ENCODE data around the gene CETP. TPM values are rescaled to one million over a fixed set of nuclear protein-coding genes. Genes with fewer than 3 reads are reported as not detected.

Gene CETP
- total RNA-seq, 6 experiments from 2014 or later = not detected

DNA sequence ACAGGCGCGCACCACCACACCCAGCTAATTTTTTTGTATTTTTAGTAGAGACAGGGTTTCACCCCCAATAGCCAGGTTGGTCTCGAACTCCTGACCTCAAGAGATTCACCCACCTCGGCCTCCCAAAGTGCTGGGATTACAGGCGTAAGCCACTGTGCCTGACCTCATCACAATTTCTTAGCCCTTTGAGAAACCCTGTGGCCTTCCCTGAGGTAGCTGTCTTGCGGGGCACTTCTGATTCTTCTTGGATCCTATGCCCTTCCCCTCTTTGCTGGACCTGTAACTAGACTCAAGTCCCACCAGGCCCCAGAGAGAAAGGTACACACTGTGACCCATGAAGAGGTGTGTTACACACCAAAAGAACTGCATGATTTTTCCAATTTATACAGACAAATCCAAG is 13.5 kb upstream of the CETP start:
- 0 out of 2 replicates have a peak, but pooled peaks cover 5% of the 10 kb centered on the region for H3K36me3 Mint-ChIP-seq (ENCODE audit: low read depth)
- H3K4me3 Mint-ChIP-seq = no peak overlapping the region
- no peaks in the 10 kb centered on the region for H3K9me3 Mint-ChIP-seq
- TF ChIP-seq, protein P1, sequence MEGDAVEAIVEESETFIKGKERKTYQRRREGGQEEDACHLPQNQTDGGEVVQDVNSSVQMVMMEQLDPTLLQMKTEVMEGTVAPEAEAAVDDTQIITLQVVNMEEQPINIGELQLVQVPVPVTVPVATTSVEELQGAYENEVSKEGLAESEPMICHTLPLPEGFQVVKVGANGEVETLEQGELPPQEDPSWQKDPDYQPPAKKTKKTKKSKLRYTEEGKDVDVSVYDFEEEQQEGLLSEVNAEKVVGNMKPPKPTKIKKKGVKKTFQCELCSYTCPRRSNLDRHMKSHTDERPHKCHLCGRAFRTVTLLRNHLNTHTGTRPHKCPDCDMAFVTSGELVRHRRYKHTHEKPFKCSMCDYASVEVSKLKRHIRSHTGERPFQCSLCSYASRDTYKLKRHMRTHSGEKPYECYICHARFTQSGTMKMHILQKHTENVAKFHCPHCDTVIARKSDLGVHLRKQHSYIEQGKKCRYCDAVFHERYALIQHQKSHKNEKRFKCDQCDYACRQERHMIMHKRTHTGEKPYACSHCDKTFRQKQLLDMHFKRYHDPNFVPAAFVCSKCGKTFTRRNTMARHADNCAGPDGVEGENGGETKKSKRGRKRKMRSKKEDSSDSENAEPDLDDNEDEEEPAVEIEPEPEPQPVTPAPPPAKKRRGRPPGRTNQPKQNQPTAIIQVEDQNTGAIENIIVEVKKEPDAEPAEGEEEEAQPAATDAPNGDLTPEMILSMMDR (IDR thresholded peaks at IDR 0.05) = no peak
- H3K27ac Mint-ChIP-seq = no peak overlapping the region; the same call in 1 of the 2 replicates
- DNase-seq = no peak
- peaks cover 4% of the 10 kb centered on the region for H3K27me3 Mint-ChIP-seq (ENCODE audit: insufficient read depth)
- no peaks in the 10 kb centered on the region; the same call in 1 of the 2 replicates for H3K4me1 Mint-ChIP-seq (ENCODE audit: low read depth)

DNA sequence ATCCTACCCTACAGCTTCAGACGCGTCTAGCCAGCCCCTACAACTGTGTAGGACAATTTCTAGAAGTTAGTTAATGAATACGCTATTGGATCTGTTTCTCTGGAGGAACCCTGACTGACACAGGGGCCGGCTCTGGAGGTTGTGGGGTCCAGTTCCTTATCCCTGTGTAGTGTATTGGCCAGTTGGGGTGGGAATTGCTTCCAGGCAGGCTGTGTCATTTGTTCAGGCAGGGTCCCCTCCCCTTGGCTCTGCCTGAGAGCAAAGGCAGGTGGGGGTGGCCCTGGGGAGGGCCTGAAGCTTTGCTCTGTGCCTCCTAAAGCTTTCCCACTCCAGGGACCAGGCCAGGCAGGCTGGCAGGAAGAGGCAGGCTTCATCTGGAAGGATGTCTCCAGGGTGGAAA is 11.7 kb upstream of the CETP start:
- H3K4me1 Mint-ChIP-seq (ENCODE audit: low read depth) = no peaks in the 10 kb centered on the region; the same call in 1 of the 2 replicates
- H3K27me3 Mint-ChIP-seq (ENCODE audit: insufficient read depth) = peaks cover 4% of the 10 kb centered on the region
- DNase-seq = no peak
- no peak overlapping the region for H3K4me3 Mint-ChIP-seq
- no peak overlapping the region for H3K27ac Mint-ChIP-seq
- H3K36me3 Mint-ChIP-seq (ENCODE audit: low read depth) = 0 out of 2 replicates have a peak, but pooled peaks cover 1% of the 10 kb centered on the region
- no peaks in the 10 kb centered on the region for H3K9me3 Mint-ChIP-seq
- TF ChIP-seq, protein P1 (IDR thresholded peaks at IDR 0.05) = no peak

DNA sequence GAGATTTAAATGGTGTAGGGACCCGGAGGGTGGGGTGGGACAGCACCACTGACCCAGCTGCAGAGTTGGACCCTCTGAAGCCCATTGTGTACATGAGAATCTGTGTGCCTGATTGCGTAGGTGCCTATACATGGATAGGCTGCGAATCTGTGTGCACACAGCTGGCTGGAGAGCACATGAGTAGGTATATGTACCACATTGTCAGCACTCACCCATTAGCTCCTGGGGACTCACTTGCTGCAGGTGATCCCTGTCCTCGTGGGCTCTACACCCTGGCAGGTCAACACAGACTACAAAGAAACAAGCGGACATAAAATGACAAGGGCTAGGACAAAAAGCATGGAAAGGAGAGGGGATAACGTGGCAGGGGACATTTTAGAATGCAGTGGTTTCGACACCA is 11.3 kb upstream of the CETP start:
- no peaks in the 10 kb centered on the region for H3K9me3 Mint-ChIP-seq
- DNase-seq = no peak
- H3K27me3 Mint-ChIP-seq (ENCODE audit: insufficient read depth) = peaks cover 5% of the 10 kb centered on the region
- no peaks in the 10 kb centered on the region for H3K36me3 Mint-ChIP-seq (ENCODE audit: low read depth)
- no peak overlapping the region for H3K27ac Mint-ChIP-seq
- H3K4me1 Mint-ChIP-seq (ENCODE audit: low read depth) = no peaks in the 10 kb centered on the region; the same call in 1 of the 2 replicates
- TF ChIP-seq, protein P1 (IDR thresholded peaks at IDR 0.05) = no peak
- H3K4me3 Mint-ChIP-seq = no peak overlapping the region

DNA sequence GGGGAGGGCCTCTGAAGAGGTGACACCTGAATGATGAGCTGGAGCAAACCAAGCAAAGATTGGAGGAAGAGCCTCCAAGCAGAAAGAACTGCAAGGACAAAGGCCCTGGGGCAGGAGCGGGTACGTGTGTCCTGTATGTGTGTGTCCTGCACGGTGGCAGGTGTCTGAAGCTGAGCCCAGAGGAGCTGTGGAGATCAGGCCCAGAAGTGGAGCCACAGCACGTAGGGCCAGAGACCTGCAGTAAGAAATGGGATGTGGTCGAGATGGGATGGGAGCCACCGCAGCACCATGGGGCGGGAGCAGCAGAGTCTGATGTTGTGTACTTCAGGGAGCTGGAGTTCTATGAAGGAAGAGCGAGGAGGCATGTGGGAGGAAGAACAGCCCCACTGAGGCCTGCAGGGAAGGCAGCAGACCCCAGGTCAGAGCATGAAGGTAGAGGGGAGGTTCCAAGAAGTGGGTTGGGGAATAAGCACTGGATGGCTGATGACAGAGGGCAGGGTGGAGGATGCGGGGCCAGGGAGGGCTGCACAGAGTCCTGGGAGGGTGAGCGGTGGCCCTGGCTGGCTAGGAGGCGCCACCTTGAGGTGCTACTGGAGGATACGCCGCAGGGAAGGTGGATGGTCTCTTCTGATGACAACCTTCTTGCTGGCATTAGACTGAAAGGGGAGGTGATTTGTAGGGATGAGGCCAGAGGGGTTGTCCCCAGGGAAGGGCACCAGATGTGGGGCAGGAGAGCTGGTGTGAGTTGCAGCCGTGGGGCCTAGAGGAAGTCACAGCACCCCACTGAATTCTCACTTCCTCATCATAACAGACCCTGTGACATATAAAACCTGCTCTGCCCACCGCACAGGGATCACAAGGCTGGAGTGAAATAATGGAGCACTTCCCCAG is 10.6 kb upstream of the CETP start:
- Mint-ChIP-seq H3K36me3 (ENCODE audit: low read depth) (no peaks in the 10 kb centered on the region), H3K9me3 (no peaks in the 10 kb centered on the region), H3K4me3 (no peak overlapping the region), H3K27ac (no peak overlapping the region), H3K4me1 (ENCODE audit: low read depth) (no peaks in the 10 kb centered on the region; the same call in 1 of the 2 replicates), H3K27me3 (ENCODE audit: insufficient read depth) (peaks cover 5% of the 10 kb centered on the region)
- DNase-seq = peak; percentile 51
- TF ChIP-seq, protein P1 (IDR thresholded peaks at IDR 0.05) = peak; percentile 78

DNA sequence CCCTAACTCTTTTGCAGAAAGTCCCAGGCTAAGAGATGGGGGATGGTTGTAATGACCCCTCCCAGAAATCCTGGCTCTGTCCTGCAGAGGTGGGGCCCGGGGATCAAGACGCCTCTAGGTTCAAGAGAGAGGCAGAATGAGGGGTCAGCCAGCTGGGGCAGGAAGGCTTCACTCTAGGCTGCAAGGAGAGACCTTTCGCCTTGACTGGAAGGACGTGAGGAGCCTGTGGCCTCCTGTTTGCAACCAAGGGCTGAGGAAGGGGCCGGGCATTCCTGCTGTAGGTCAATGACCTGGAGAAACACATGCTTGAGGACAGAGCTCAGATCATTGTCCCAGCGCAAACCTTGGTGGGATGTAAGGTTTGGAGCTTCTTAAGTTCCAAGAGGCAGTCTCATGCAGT is 8.7 kb upstream of the CETP start:
- H3K27ac Mint-ChIP-seq = no peak overlapping the region
- H3K27me3 Mint-ChIP-seq (ENCODE audit: insufficient read depth) = peaks cover 4% of the 10 kb centered on the region
- H3K36me3 Mint-ChIP-seq (ENCODE audit: low read depth) = no peaks in the 10 kb centered on the region
- no peaks in the 10 kb centered on the region; the same call in 1 of the 2 replicates for H3K4me1 Mint-ChIP-seq (ENCODE audit: low read depth)
- DNase-seq = no peak
- TF ChIP-seq, protein P1 (IDR thresholded peaks at IDR 0.05) = no peak
- H3K4me3 Mint-ChIP-seq = no peak overlapping the region
- no peaks in the 10 kb centered on the region for H3K9me3 Mint-ChIP-seq

Measured in HFFc6 (cell line).